NCI-H1417 treated with DMSO at 0.1 percent for 48 hours (cell line): Measurements from ENCODE around the gene TBC1D19.
"Not testable (repeated sequence)": the region's sequence is repeated elsewhere in the genome, so short reads cannot be mapped to it uniquely, and the experiment has no call there.

ENCODE experiments used
- DNase-seq: peaks from one replicate; lab custom pipeline; 2025; lab: John Stamatoyannopoulos, UW

Gene TBC1D19

GRCh38 chr4:26601204-26601603, 17.3 kb downstream of the TBC1D19 start:
- no peak for DNase-seq

- no peak for DNase-seq
Observed at GRCh38 chr4:26607776-26608175, 23.9 kb downstream of the TBC1D19 start.

DNA sequence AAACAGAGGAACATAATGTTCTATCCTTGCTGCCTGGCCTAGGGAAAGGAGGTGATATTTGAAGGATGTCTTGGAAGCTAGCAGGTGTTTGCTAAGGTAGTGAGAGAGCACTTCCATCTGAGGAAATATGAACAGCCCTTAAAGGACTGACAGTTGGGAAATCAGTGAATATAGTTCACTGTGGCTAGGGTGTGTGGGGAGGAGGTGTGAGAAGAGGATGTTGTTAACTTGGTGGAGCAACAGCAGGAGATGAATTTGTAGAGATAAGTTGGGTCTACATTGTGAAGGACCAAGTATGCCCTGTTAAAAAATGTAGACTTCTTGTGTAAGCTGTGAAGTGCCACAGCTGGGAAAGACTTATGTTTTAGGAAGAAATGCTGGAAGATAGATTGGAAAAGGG, 25.5 kb downstream of the TBC1D19 start:
- DNase-seq: no peak

DNA sequence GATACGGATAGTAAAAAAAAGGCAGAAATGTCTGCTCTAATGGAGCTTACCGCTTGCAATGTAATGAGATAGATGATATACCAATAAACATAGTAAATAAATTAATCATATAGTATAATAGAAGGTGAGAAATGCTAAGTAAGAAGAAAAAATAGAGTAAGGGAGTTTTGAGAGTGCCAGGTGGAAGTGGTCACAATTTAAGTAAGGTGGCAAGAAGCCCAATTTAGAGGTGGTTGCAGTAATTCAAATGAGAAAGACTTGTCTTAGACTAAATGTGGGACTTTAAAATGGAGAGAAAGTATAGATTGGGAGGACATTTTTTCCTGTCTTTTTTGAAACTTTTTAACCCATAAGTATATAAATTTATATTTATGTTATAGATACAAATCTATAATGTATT, 26.0 kb downstream of the TBC1D19 start:
- no peak for DNase-seq

- DNase-seq: no peak
Observed at GRCh38 chr4:26611372-26611771, 27.5 kb downstream of the TBC1D19 start.

- DNase-seq: no peak
Observed at GRCh38 chr4:26611885-26612284, 28.0 kb downstream of the TBC1D19 start.

DNA sequence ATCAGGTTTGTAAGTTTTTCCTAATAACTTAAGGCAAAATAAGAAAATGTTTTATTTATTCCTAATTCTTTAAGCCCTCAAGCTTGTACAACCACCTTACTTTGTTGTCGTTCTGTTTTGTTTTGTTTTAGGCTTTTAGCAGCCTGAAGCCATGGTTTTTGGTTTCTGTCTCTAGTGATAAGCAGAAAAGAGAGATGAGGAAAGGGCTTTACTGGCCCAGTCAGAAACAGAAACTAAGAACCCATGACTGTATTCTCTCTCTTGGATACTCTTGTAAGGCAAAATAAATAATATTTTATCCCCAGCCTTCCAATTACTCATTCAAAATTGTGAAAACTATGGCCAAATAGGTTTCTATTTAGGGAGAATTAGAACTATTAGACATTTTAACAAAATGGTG, 29.4 kb downstream of the TBC1D19 start:
- DNase-seq: no peak

GRCh38 chr4:26613735-26614134, 29.9 kb downstream of the TBC1D19 start:
- DNase-seq: no peak

DNA sequence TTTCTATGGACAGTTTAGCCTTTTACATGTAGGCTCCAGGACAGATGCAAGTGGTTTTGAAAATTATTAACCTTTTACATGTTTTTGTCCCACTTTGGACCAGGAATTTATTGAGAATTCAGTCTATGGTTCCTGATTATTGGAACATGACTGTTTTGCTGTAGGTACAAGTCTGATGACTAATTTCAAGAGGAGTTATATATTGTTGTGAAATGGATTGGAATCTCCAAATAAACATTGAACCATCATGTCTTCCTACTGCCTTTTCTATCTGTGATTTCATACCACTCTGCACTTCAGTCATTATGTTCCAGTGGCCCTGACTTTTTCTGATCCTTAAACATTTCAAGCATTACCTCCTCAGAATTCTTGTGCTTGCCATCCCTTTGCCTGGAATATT, 35.9 kb downstream of the TBC1D19 start:
- DNase-seq: no peak

GRCh38 chr4:26621366-26621765, 37.5 kb downstream of the TBC1D19 start:
- no peak for DNase-seq

- DNase-seq: no peak
Observed at GRCh38 chr4:26622913-26623312, 39.0 kb downstream of the TBC1D19 start.

GRCh38 chr4:26626658-26627057, 42.8 kb downstream of the TBC1D19 start:
- DNase-seq: not testable (repeated sequence)

- no peak for DNase-seq
Observed at GRCh38 chr4:26632916-26633315, 49.0 kb downstream of the TBC1D19 start.

DNA sequence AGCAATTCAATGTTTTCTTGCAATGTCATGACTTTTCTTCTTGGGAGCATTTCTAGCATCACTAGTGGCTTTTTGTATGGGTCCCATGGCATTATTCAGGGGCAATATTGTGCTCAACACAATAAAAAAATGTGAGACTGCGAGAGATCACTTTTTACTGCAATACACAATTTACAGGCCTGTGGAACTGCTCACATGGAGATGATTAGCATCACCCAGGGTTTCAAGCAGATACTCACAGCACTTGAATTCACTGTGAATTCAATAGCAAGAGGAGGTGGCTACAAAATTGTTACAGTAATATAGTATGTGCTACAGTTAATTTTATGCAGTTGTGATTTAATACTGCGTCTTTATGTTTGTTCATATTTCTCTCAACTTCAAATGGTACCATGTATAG, 50.4 kb downstream of the TBC1D19 start:
- no peak for DNase-seq

GRCh38 chr4:26636458-26636857, 52.6 kb downstream of the TBC1D19 start:
- no peak for DNase-seq

DNA sequence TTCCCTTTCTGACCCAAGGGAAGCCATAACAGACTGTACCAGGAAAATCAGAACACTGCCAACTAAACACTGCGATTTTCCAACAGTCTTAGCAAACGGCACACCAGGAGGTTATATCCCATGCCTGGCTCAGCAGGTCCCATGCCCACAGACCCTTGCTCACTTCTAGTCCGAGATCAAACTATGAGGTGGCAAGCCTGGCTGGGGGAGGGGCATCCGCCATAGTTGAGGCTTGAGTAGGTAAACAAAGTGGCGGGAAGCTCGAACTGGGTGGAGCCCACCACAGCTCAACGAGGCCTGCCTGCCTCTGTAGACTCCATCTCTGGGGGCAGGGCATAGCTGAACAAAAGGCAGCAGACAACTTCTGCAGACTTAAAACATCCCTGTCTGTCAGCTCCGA, 56.8 kb downstream of the TBC1D19 start:
- not testable (repeated sequence) for DNase-seq

DNA sequence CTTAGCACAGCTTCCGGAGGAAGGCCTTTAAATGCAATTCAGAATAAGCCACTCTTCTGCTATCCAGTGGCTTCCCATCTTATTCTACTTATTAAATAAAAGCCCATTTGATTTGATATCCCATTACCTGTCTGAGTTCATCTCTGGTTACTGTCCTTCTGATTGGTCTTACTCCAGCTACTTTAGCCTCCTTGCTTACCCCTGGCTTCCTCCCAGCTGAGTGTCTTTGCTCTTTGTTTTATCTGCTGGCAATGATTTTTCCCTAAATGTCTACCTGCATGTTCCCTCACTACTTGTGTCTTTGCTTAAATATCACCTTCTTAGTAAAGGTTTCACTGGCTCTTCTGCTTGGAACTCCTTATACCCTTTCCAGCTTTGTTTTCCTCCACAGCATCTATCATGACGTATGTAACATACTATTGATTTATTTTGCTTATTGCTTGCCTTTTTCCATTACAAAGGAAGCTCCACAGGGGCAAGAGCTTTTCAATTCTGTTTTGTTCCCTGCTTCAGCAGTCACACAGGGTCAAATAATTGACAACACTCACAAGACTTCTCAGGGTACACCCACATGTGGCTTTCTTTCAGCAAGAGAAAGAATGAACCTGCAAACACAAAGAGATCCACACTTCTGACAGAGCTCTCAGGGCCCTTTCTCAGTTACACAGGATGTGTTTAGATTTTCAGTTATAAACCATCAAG, 63.8 kb downstream of the TBC1D19 start:
- no peak for DNase-seq

DNA sequence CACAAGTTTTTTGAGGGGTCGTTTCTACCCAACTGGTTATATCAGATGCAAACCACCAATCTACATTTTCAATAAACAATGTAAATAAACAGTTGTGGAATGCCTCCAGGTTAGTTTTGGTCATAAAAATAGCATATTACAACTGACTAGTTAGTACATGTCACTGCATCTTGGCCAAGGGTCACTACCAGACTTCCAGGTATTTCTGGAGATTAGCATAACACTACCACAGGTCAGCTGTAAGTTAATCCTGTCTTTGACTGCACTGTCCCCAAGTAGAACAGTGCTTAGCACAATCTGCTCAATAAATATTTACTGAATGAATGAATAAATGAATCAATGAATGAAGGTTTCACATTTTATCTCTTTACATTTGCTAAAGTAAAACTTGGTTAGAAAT, 64.4 kb downstream of the TBC1D19 start:
- no peak for DNase-seq

- DNase-seq: no peak
Observed at GRCh38 chr4:26660261-26660660, 76.4 kb downstream of the TBC1D19 start.

- no peak for DNase-seq
Observed at GRCh38 chr4:26663888-26664287, 80.0 kb downstream of the TBC1D19 start.

GRCh38 chr4:26670903-26671537, 87.1 kb downstream of the TBC1D19 start:
- no peak for DNase-seq

DNA sequence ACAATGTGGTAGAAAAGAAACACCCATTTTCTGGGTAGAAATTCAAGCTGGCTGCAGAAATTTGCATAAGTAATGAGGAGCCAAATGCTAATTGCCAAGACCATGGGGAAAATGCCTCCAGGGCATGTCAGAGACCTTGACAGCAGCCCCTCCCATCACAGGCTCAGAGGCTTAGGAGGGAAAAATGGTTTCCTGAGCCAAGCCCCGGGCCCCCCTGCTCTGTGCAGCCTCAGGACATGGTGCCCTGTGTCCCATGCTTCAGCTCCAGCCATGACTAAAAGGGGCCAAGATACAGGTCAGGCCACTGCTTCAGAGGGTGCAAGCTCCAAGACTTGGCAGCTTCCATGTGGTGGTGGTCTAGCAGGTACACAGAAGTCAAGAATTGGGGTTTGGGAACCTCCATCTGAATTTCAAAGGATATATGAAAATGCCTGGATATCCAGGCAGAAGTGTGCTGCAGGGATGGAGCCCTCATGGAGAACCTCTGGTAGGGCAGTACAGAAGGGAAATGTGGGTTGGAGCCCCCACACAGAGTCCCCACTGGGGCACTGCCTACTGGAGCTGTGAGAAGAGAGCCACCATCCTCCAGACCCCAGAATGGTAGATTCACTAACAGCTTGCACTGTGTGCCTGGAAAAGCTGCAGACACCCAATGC, 95.3 kb downstream of the TBC1D19 start:
- DNase-seq: not testable (repeated sequence)

DNA sequence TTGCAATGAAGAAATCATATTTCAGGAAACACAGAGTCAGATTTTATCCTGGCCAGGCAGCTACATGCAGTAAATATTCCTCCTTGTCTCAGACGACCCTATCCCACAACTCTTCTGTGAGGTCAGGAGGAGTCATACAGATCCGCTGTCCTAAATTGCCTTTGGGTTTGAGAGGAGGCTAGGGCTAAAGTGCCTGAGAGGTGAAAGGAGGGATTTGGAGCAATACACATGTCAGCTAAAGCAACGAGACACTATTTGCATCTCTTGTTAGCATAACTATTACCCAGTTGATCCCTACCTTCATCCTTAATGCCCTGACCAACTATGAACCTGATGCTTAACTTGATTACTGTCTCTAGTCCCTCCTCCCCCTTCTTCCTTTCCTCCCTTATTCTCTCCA, 98.6 kb downstream of the TBC1D19 start:
- no peak for DNase-seq
